Superior temporal gyrus (tissue), 1 donor: ENCODE data around the gene PHF14.

Source experiments
- DNase-seq: peaks from one replicate; pipeline ENCODE4 v3.0.0-alpha.2; 2016; ENCODE audit errors: extremely low spot score

The PHF14 gene

DNA sequence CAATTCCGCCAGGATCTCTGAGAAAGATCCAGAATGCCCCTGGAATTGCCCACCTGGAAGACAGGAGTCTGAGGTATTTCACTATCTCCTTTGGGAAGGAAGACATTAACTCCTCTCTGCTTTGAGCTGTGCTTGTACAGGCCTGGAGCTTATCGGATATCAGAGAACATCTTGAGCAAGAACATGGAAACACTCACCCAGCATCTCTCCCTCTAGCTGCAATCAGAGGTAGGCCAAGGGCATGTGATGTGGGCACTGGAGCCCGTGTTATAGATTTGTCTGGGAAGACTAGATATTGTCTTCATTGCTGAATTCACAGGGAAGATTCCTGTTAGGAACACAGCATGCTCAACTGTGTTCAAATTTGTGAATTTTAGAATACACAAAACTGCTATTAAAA lies 233.9 kb downstream of the PHF14 start:
- no peak for DNase-seq

DNA sequence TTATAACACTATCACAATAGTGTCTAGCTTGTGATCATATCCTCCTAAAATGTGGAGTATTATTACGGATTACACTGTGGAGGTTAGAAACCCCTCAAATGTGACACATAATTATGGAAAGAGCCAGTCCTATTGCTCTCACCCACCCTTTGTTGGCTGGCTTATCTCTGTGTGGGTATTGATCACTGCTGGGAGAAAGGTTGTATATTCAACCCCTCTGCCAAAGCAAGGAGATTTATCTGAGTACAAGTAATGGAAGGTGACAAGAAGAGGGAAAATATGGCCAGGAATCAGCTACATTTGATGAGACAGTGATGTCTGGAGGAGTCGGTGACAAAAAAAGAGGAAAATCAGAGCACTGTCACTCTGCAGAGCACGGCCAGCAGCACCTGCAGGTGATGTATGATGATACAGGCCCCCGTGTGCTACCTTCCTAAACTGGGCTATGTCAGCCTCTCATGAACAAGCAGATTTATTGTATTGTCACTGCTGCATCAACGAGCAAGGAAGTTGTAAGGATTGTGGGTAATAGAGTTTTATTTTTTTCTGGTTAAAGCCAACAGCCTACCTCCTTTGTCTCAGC lies 235.3 kb downstream of the PHF14 start:
- DNase-seq, result no peak

DNA sequence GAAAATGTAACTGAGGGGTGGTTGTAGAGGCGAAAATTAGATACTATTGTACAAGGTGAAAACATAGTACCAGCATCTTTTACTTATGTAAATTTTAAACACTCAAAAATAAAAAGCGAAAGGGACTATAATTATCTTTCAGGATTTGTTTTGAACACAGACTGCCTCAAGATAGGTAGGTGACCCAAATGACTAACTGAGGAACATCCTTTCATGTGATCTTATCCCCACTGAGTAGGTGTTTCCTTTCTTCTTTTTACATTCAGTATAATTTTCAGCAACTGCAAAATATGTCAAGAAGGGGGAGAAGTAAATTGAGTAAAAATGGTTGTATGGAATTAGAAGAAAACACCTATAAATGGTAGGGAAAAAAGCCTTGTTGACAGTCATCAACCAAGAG lies 236.7 kb downstream of the PHF14 start:
- DNase-seq, result no peak

DNA sequence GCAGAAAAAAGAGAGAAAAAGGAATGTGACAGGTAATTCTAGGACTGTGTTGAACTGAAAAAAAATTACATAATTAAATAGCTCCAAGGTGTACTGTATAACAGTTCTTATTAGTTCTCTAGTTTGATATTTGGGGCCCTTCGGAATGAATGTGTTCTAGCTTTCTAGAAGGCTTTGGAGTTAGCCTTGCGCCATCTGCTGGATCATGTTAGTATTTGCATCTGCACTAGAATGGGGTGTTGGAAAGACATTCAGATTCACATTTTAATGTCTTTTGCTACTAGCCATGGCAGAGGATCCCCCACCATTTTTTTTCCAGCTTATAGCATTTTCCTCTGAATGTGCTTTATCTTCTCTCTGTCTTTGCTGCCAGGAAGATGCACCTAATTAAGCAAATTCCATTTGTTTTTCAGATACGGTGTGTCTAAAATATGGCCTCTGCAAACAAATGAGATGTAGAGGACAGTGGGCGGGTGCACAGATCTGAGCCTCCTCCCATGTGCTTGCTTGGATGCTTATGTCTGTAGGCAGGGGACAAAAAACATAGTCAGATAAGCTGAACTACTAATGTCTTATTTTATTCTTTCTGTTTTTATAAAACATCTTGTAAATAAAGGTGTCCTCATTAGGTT lies 238.5 kb downstream of the PHF14 start:
- DNase-seq, result peak; percentile 96

DNA sequence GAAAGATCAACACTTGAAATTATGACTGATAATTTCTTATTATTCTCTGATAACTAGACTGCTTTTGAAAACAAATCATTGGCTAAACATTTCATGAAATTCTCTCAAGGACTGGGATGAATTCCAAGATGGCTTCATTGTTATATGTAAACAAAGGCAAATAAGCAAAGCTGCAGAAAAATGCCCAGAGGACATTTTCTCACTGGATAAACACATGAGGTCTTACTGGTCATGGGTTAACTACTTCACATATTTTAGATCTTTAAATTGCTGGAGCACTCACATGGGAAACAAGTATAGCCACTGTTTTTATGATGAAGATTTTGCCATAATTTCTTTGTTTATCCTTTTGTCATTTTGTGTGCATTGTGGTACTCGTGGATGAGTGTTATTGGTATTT lies 239.1 kb downstream of the PHF14 start:
- peak; percentile 36 for DNase-seq

DNA sequence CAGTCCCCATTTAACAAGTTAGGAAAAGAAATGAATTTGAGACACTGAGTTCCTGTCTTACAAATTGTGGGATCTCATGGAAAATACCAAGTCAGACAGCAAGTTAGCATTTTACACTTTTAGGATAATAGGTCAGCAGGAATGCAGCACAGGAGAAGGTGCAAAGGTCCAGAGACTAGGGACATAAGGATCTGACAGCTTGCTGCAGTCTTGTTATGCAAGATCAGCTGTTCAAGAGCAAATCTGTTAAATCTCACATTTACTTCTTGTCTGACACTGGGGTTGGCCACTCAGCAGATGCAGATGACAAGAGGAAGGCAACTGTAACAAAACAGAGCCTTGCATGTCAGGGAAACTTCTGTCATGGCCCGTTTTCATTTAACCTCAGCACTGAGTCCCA lies 239.6 kb downstream of the PHF14 start:
- no peak for DNase-seq

DNA sequence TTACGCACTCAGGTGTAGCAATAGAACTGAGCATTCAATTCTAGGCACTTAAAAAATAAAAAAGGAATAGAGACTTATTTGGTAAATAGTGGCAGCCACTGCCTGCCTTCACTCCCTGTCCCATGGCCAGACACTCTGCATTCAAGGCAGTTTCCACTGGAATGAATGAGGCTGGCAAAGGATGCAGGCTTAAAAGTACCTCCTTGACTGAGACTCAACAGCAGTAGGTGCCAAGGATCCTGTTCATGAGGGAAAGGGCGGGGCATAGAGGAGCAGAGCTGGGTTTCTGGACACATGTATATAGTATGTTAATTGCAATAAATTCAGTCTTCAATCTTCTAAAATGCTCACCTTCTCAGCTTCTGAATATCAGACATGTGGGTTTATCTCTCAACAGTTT lies 242.6 kb downstream of the PHF14 start:
- DNase-seq, result no peak

DNA sequence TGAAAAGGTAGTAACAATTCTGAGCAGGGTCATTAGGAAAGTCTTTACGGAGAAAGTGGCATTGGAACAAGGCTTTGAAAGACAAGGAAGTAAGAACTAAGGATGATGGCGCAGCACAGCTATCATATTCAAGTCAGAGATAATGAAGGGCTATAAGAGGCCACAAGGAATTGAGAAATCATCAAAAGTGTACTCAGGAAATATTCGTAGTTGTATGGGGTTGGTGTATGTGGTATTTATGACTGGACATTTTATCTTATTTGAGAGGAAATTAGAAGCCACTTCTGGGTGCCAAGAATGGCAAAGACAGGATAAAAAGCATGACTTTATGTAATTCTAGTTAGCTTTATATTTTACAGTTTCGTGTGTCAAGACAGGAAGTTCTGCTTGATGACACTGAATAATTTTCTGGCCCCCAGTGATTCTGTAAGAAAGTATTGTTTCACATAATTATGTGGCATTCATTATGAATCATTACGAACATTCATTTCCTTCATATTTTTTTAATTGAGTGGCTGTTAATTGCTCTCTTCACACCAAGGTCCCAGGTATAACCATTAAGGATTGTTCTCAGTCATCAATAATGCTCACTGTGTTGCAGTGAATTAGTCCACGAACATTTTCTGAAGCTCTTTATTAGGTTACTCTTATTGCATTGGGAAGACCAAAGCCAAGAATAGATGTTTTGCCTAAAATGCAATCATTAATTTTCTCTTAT lies 244.3 kb downstream of the PHF14 start:
- DNase-seq, result no peak
